Subcutaneous adipose tissue (tissue), 4 donors: ENCODE data around the gene NT5DC1. TPM values are rescaled to one million over a fixed set of nuclear protein-coding genes. Genes with fewer than 3 reads are reported as not detected.

Source experiments
- total RNA-seq, 4 donors: library from RNA; depleted of rRNA; stranded (reverse); fragments of >200 nt; gene quantifications; one replicate each; pipeline ENCODE4 v1.1.0, GENCODE V29; 2016
- TF ChIP-seq, protein P1 (sequence below): fragments of 450-650 bp; IDR thresholded peaks from one replicate; pipeline ENCODE4 v1.5.1; 2016; ENCODE audit warnings: low read depth, mild to moderate bottlenecking, control low read depth, antibody characterized with exemption, moderate library complexity

The NT5DC1 gene
- total RNA-seq, 4 donors from 2014 or later, result 7.7 to 19.2 (median 11.0) TPM

DNA sequence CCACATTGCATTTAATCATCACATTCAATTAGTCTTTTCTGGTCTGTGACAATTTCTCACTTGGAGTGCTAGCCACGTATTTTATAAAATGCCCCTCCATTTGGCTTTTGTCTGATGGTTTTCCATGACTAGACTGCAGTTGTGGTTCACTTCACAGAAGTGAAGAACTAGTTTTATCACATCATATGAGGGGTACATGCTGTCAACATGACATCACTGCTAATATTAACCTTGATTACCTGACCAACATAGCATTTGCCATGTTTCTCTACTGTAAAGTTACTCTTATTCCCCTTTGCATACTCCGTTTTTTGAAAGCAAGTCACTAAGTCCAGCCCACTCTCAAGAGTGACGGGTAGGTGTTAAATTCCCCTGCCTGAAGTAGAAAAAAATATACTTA, 73.3 kb downstream of the NT5DC1 start:
- TF ChIP-seq, protein P1, sequence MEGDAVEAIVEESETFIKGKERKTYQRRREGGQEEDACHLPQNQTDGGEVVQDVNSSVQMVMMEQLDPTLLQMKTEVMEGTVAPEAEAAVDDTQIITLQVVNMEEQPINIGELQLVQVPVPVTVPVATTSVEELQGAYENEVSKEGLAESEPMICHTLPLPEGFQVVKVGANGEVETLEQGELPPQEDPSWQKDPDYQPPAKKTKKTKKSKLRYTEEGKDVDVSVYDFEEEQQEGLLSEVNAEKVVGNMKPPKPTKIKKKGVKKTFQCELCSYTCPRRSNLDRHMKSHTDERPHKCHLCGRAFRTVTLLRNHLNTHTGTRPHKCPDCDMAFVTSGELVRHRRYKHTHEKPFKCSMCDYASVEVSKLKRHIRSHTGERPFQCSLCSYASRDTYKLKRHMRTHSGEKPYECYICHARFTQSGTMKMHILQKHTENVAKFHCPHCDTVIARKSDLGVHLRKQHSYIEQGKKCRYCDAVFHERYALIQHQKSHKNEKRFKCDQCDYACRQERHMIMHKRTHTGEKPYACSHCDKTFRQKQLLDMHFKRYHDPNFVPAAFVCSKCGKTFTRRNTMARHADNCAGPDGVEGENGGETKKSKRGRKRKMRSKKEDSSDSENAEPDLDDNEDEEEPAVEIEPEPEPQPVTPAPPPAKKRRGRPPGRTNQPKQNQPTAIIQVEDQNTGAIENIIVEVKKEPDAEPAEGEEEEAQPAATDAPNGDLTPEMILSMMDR, result no peak

DNA sequence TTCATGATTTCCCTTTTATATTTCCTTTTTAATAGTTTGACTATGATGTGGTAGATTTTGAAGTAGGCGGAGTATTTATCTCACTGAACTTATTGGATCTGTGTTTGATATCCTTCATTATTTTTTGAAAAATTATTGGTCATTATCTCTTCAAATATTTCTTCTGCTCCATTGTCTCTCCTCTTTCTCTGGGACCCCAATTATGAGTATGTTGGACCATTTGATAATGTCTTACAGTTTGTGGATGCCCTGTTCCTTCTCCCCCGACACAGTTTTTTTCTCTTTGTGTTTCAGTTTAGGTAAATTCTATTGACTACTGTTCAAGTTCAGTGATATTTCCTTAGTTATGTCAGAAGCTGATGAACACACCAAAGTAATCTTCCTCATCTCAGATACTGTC, 74.7 kb downstream of the NT5DC1 start:
- TF ChIP-seq, protein P1, result no peak

DNA sequence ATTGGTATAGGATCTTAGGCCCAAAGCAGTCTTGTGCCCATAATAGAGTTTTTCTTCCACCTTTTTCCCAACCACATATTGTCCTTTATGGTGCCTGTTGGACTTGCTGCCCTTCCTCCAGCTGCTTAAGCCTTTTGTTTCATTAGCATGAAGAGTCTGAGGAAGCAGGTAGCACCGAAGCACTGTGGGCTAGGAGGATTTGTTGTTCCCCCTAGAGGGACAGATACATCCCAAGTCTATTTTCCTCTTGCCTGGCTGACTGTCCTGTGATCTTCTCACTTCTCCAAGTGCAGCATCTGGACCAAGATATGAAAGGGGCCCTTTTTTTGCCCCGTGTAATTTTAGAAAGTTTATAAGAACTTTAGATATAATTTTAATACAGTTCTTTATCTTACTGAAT, 75.9 kb downstream of the NT5DC1 start:
- TF ChIP-seq, protein P1, result no peak

DNA sequence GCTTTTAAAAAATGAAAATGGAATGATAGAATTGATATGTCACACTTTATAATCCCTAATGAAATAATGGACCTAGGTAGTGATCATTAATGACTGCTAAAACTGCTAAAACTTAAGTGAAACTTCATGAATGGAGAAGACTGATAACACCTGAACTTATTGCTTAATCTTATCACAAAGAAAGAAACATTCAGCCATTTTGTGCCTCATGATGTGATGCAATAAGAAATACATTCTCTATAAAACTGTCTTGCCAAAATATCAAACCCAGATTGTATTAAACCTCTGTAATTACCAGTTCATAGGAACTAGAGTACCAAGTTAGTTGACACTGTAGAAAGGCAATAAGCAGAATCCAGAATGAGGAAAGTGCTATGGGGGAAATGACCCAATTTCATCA, 79.7 kb downstream of the NT5DC1 start:
- TF ChIP-seq, protein P1, result no peak

DNA sequence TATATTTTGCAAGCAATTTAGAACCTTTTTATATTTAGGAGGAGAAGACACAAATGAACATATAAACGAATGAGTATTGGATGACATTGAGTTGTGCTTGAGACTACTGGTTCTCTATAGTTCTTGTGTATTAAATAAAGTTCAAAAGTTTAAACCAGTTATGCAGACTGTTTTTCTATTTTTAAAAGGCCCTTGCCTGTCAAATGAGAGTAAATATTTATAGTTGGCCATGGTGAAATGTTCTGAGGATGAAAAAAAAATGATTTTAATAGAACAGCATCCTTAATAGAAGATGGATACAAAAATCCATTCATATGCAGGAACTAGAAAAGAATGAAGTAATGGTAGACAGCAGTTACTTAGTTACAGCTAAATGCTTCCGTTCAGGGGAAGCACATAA, 88.8 kb downstream of the NT5DC1 start:
- TF ChIP-seq, protein P1, result no peak

DNA sequence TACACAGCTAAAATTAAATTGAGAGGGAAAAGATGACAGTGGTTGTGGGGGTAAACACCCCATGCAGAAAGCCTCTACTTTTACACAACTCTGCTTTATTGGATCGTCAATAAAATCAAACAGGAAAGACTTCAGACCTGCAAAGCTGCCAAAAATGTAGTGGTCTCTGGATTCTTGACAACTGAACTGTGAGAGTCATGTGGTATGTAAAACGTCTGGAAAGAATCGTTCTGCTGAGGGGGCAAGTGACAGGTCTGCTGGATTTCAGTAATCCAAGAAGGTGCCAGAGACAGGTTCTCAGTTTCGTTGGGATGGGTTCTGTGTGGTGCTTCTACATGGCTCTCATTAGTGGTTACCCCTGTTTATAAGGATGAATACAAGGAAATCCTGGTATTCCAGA, 89.9 kb downstream of the NT5DC1 start:
- TF ChIP-seq, protein P1, result no peak

DNA sequence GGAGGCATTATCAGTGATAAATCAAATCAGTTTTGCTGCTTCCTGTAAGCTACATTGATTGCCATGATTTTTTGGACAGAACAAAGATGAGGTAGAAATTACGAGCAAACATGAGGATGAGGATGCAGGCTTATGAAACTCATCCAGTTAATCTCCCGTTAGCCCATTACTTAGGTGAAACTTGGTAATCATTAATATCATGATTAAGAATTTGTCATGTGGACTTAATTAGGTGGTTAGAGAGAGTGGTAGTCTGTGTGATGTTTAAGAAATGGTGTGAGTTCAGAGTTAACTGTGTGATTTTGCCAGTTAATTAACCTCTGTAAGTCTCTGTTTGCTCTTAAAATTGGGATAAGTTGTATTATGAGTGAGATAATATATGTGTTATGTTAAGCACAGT, 91.2 kb downstream of the NT5DC1 start:
- TF ChIP-seq, protein P1, result no peak
